Muscle of leg (tissue), 11 donors: ENCODE results near the gene KCNH2. TPM values are rescaled to one million over a fixed set of nuclear protein-coding genes. Genes with fewer than 3 reads are reported as not detected.
A peak's percentile ranks its signal among the peaks of the same experiment; 100 is the strongest.
"Not testable (repeated sequence)": the region's sequence is repeated elsewhere in the genome, so short reads cannot be mapped to it uniquely, and the experiment has no call there.

Experiments
- DNase-seq: peaks from one replicate; pipeline ENCODE4 v3.0.0; 2013
- H3K27ac ChIP-seq: one replicate; pipeline ENCODE4 v1.5.1; 2013; ENCODE audit warnings: mild to moderate bottlenecking, low read length, control low read depth
- H3K27me3 ChIP-seq: one replicate; pipeline ENCODE4 v1.6.1; 2013; ENCODE audit warnings: low read length; ENCODE audit not compliant: control insufficient read depth, insufficient read depth
- H3K36me3 ChIP-seq: one replicate; pipeline ENCODE4 v1.6.1; 2013; ENCODE audit warnings: low read length; ENCODE audit not compliant: control insufficient read depth, insufficient read depth
- H3K4me1 ChIP-seq: one replicate; pipeline ENCODE4 v1.6.1; 2013; ENCODE audit warnings: low read length; ENCODE audit not compliant: control insufficient read depth, insufficient read depth
- H3K4me3 ChIP-seq: one replicate; pipeline ENCODE4 v1.5.1; 2013; ENCODE audit warnings: low read length, control low read depth
- H3K9me3 ChIP-seq: replicated peaks from 2 replicates; pipeline ENCODE4 v1.6.1; 2013; ENCODE audit warnings: low read depth, low read length; ENCODE audit not compliant: control insufficient read depth
- WGBS: methylation state at CpG from one replicate; pipeline ENCODE4 v1.1.5; 2013; ENCODE audit warnings: missing lambda C conversion rate; ENCODE audit not compliant: insufficient coverage; 5-methylcytosine and 5-hydroxymethylcytosine counted together
- polyA plus RNA-seq, 8 donors: library from polyadenylated mRNA; unstranded; fragments of 120-200 nt; gene quantifications; one replicate each; pipeline versions ENCODE4 v1.2.1 to v1.2.3, GENCODE V29; 2013; ENCODE audit warnings: inconsistent platforms in 1 of 8, low replicate concordance in 1 of 8; ENCODE audit not compliant: insufficient read length in 8 of 8, insufficient read depth in 1 of 8
- total RNA-seq: library from RNA; stranded (reverse); fragments of 120-200 nt; gene quantifications from one replicate; pipeline ENCODE4 v1.2.4, GENCODE V29; 2013

Gene KCNH2
- total and polyA plus RNA-seq, 9 donors = 9.7 to 26.9 (median 19.6) TPM

DNA sequence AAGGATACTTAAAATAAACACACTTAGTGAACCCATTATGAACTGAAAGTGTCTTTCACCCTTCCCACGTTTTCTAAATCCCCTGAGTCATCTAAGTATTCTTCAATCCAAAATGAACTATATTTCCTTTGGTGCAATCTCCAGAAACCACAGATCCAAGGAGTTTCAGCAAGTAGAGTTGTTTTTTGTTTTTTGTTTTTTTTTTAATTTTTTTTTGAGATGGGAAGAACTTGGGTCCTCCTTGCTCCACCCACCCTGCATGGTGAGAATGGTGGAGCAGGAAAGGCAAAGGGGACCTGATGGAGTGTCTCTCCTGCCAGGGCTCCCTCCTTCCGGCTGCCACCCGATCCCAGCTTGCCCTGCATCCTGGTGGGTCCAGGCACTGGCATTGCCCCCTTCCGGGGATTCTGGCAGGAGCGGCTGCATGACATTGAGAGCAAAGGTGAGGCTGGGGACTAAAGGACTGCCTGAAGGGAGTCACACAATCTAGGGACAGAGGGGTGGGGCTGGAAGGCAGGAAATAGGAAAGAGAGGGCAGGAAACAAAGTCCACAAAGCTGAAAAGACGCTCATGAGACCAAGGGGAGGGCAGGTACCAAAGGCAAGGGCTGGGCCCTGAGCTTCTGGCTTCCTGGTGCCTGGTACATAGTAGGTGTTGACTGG lies 34.0 kb upstream of the KCNH2 start:
- Histone ChIP-seq H3K4me3 (no peak overlapping the region), H3K27ac (no peak overlapping the region), H3K4me1 (peaks cover 60% of the 10 kb centered on the region), H3K36me3 (no peaks in the 10 kb centered on the region), H3K9me3 (no peaks in the 10 kb centered on the region), H3K27me3 (peaks cover 43% of the 10 kb centered on the region)
- DNase-seq = no peak
- 82% methylated on average over 3 of the region's 6 CpGs for WGBS

DNA sequence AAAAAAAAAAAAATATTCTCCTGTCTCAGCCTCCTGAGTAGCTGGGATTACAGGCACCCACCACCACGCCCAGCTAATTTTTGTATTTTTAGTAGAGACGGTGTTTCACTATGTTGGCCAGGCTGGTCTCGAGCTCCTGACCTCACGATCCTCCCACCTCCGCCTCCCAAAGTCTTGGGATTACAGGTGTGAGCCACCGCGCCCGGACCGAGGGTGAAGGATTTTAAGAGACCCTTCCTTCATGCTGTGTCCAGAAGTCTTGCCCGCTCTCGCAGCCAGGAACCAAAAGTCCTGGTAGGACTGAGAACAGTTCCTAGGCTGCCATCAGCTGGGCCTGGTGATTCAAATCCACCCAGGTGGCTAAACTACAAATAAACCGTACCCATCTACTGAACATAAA lies 33.5 kb upstream of the KCNH2 start:
- not testable (repeated sequence) for H3K4me3 ChIP-seq, H3K36me3 ChIP-seq, DNase-seq, H3K27ac ChIP-seq, H3K9me3 ChIP-seq
- Histone ChIP-seq H3K4me1 (peaks cover 64% of the 10 kb centered on the region), H3K27me3 (peaks cover 39% of the 10 kb centered on the region)
- WGBS = 100% methylated on average over 5 of the region's 12 CpGs

DNA sequence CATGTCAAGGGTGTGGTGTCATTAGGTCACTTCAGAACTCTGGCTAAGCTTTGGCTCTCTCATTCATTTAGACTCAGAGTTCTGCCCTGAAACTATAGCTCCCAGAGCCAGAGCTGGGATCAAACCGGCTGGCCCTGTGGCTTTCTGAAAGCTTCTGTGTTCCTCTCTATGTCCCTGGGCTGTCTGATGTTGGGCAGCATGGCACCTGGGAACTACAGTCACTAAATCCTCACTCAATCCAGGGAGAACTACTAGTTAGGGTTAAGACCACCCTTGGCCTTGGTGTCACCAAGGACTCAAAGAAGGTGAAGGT lies 32.9 kb upstream of the KCNH2 start:
- peaks cover 39% of the 10 kb centered on the region for H3K27me3 ChIP-seq
- WGBS = 43% methylated on average over 1 of the region's 1 CpG

DNA sequence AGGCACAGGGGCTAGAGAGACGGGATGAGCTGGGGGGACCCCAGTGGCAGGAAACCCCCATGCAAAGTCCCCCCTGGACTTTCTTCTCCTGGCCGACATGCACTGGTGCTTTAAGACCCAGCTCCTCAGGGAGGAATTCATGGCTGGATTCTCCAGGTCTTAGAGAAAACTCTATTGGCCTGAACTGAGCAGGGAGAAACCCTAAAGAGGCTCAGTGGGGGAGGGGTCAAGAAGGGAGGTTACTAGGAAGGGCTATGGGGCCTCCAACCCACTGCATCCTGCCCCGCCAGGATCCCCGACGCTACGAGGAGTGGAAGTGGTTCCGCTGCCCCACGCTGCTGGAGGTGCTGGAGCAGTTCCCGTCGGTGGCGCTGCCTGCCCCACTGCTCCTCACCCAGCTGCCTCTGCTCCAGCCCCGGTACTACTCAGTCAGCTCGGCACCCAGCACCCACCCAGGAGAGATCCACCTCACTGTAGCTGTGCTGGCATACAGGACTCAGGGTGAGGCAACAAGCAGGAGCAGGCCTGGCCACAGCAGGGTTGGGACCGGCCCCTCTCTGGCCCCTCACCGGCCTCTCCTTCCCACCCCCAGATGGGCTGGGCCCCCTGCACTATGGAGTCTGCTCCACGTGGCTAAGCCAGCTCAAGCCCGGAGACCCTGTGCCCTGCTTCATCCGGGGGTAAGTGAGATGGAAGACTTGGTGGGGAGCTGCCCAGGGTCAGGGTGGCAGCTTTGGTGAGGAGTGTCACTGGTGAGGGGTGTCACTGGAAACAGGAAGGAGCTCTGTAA lies 32.4 kb upstream of the KCNH2 start:
- H3K27ac ChIP-seq = no peak overlapping the region
- no peaks in the 10 kb centered on the region for H3K9me3 ChIP-seq
- H3K4me3 ChIP-seq = no peak overlapping the region
- peak; percentile 59 for DNase-seq
- H3K36me3 ChIP-seq = no peaks in the 10 kb centered on the region
- peaks cover 64% of the 10 kb centered on the region for H3K4me1 ChIP-seq
- H3K27me3 ChIP-seq = peaks cover 39% of the 10 kb centered on the region
- WGBS = 16% methylated on average over 12 of the region's 18 CpGs

More for the DNA sequence above, 32.9 kb upstream of the KCNH2 start:
- Histone ChIP-seq H3K36me3 (no peaks in the 10 kb centered on the region), H3K9me3 (no peaks in the 10 kb centered on the region), H3K27ac (no peak overlapping the region), H3K4me3 (no peak overlapping the region), H3K4me1 (peaks cover 64% of the 10 kb centered on the region)
- DNase-seq = no peak

DNA sequence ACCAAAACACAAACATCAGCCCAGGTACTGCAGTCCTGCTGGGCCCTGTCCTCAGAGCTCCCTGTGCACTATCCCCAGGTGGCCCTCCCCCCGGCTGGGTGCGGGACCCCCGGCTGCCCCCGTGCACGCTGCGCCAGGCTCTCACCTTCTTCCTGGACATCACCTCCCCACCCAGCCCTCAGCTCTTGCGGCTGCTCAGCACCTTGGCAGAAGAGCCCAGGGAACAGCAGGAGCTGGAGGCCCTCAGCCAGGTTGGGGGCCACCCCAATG lies 31.9 kb upstream of the KCNH2 start:
- Histone ChIP-seq H3K36me3 (no peaks in the 10 kb centered on the region), H3K4me1 (peaks cover 60% of the 10 kb centered on the region), H3K4me3 (no peak overlapping the region), H3K27ac (no peak overlapping the region), H3K27me3 (peaks cover 39% of the 10 kb centered on the region), H3K9me3 (no peaks in the 10 kb centered on the region)
- WGBS = 19% methylated on average over 3 of the region's 7 CpGs
- no peak for DNase-seq

DNA sequence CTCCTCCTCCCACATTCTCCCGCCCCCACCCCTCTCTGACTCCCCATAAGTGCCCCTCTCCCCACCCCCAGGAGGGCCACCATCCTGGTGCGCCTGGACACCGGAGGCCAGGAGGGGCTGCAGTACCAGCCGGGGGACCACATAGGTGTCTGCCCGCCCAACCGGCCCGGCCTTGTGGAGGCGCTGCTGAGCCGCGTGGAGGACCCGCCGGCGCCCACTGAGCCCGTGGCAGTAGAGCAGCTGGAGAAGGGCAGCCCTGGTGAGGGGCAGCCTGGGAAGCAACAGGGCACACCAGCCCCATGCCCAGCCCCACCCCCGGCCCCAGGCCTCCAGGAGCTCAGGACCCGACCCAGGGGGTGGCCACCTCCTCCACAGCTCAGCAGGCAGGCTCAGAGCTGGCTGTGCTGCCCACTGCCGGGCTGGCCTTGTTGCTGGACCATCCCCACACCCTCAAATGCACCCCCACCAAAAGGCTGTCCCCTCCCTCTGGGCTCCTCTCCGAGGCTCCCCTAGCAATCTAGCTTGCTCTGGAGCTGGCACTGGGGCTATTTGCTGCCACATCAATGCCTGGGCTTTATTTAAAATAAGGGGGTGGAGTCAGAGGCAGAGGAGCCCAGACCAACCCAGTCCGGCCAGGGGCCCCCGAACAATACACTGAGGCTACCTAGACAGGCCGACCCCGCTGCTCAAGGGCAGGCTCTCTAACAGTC lies 31.4 kb upstream of the KCNH2 start:
- H3K27me3 ChIP-seq = peaks cover 39% of the 10 kb centered on the region
- no peak overlapping the region for H3K27ac ChIP-seq
- peaks cover 58% of the 10 kb centered on the region for H3K4me1 ChIP-seq
- 60% methylated on average over 17 of the region's 22 CpGs for WGBS
- no peak for DNase-seq
- no peaks in the 10 kb centered on the region for H3K9me3 ChIP-seq
- no peaks in the 10 kb centered on the region for H3K36me3 ChIP-seq
- H3K4me3 ChIP-seq = no peak overlapping the region

DNA sequence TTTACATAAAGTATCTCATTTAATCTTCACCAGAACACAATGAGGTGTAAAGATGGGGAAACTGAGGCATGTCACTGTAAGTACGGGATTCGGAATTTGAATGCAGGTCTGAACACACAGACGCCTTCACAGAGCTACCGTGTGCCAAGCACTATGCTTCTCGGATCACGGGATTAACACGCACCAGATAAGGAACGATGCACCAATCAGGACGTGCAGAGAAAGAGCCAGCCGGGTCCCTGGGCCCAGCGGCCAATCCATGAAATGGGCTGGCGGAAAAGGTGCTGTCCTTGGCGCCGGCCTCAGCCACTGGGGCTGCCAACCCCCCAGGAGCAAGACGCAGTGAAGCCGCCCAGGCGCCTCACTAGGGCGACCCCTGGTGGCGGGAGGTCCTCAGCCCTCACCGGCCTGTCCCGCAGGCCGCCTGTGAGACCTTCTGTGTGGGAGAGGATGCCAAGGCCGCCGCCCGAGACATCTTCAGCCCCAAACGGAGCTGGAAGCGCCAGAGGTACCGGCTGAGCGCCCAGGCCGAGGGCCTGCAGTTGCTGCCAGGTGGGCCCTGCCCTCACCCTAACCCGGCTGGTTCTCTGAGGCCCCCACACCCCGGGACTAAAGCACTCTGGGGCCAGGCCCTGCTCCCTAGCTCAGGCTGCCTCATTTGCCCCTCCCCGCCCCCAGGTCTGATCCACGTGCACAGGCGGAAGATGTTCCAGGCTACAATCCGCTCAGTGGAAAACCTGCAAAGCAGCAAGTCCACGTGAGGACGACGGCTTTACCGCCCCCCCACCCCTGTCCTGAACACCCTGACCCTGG lies 30.6 kb upstream of the KCNH2 start:
- H3K36me3 ChIP-seq = no peaks in the 10 kb centered on the region
- no peak overlapping the region for H3K27ac ChIP-seq
- WGBS = 46% methylated on average over 39 of the region's 40 CpGs
- no peak overlapping the region for H3K4me3 ChIP-seq
- H3K27me3 ChIP-seq = peaks cover 32% of the 10 kb centered on the region
- DNase-seq = peak; percentile 54
- no peaks in the 10 kb centered on the region for H3K9me3 ChIP-seq
- peaks cover 50% of the 10 kb centered on the region for H3K4me1 ChIP-seq

DNA sequence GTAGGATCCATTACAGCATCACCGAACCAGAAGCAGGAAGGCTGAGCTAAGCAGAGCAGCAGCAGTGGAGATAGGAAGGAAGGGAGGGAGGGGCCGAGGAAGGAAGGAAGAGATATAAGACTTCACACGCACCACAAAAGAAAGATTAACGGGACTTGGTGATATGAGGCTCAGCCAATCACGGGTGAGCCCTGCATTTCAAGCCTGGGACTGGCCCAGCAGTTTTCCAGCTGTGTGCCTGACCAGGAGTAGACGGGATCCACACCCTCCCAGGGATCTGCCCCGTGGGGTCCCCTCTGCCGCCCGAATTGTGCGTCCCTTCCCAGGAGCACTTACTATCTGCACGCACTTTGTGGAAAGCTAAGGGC lies 30.0 kb upstream of the KCNH2 start:
- Histone ChIP-seq H3K36me3 (no peaks in the 10 kb centered on the region), H3K27ac (no peak overlapping the region), H3K4me3 (no peak overlapping the region), H3K4me1 (peaks cover 44% of the 10 kb centered on the region), H3K9me3 (no peaks in the 10 kb centered on the region), H3K27me3 (peaks cover 28% of the 10 kb centered on the region)
- 32% methylated on average over 3 of the region's 11 CpGs for WGBS
- no peak for DNase-seq

DNA sequence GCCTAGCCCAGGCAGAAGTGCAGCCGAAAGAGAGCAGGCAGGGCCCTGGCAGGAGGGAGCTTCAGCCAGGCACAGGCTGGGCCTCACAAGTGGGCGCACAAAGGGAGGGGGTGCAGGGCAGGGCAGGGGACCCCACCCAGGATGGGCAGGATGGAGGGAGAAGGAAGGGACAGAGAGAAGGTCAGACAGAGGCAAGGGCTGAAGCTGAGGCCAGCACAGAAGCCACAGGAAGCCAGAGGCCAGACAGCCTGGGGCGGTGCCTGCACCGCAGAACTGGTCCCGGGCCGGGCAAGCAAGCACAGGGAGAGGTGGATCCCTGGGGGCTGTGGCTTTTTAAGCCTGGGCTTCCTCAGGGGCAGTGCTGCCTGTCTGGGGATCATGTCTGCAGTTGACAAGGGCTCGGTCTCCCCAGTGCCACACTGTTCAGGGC lies 29.4 kb upstream of the KCNH2 start:
- Histone ChIP-seq H3K4me1 (peaks cover 39% of the 10 kb centered on the region), H3K9me3 (no peaks in the 10 kb centered on the region), H3K36me3 (no peaks in the 10 kb centered on the region), H3K27me3 (peaks cover 21% of the 10 kb centered on the region), H3K4me3 (no peak overlapping the region), H3K27ac (no peak overlapping the region)
- WGBS = 47% methylated on average over 6 of the region's 7 CpGs
- DNase-seq = no peak
